ENCODE measurements around the gene SNAPC4.

SNAPC4 gene

GRCh38 chr9:136376457-136376856, 23.5 kb downstream of the SNAPC4 start:
- no peak overlapping the region for H3K27ac ChIP-seq
- H2AFZ ChIP-seq (ENCODE audit: low read depth) = no peak overlapping the region
- H3K4me2 ChIP-seq = no peak overlapping the region
- H3K27me3 ChIP-seq (ENCODE audit: insufficient read depth, low read depth) = no peaks in the 10 kb centered on the region
- TF ChIP-seq, protein P1, sequence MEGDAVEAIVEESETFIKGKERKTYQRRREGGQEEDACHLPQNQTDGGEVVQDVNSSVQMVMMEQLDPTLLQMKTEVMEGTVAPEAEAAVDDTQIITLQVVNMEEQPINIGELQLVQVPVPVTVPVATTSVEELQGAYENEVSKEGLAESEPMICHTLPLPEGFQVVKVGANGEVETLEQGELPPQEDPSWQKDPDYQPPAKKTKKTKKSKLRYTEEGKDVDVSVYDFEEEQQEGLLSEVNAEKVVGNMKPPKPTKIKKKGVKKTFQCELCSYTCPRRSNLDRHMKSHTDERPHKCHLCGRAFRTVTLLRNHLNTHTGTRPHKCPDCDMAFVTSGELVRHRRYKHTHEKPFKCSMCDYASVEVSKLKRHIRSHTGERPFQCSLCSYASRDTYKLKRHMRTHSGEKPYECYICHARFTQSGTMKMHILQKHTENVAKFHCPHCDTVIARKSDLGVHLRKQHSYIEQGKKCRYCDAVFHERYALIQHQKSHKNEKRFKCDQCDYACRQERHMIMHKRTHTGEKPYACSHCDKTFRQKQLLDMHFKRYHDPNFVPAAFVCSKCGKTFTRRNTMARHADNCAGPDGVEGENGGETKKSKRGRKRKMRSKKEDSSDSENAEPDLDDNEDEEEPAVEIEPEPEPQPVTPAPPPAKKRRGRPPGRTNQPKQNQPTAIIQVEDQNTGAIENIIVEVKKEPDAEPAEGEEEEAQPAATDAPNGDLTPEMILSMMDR (conservative IDR thresholded peaks at IDR 0.05; ENCODE audit: low read depth, low read length) = no peak
- H3K4me1 ChIP-seq (ENCODE audit: low read depth, poor library complexity, severe bottlenecking) = no peaks in the 10 kb centered on the region
- no peak overlapping the region for H3K4me3 ChIP-seq (IDR thresholded peaks at IDR 0.05; ENCODE audit: insufficient read depth, low read depth, low read length)
- no peak overlapping the region for H3K9ac ChIP-seq
- no peaks in the 10 kb centered on the region for H4K20me1 ChIP-seq (ENCODE audit: insufficient read depth)
- H3K36me3 ChIP-seq (ENCODE audit: insufficient read depth) = no peaks in the 10 kb centered on the region
- H3K79me2 ChIP-seq (ENCODE audit: insufficient read depth, low read depth) = no peaks in the 10 kb centered on the region

- no peaks in the 10 kb centered on the region for H3K79me2 ChIP-seq (ENCODE audit: insufficient read depth, low read depth)
- no peak overlapping the region for H3K27ac ChIP-seq
- H3K4me1 ChIP-seq (ENCODE audit: low read depth, poor library complexity, severe bottlenecking) = no peaks in the 10 kb centered on the region
Observed at GRCh38 chr9:136375096-136375495, 24.9 kb downstream of the SNAPC4 start.

DNA sequence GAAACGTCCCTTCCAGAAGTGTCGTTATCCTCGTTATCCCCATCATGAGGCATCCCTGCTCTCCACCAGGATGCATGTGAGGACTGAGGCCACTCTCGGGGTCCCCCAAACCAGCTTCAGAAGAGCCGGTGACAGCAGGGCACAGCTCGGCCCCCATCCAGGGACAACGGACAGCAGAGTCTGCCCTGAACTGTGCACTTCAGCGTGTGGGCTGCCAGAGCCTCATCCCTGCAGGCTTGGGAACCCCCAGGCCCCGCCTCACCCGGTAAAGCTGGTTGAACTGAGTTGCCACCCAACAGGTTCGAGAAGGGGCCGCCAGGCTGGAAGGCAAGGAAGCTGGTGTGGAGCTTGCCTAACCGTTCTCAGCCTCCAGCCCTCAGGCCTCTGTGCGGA, 25.8 kb downstream of the SNAPC4 start:
- Histone ChIP-seq H3K27ac (no peak overlapping the region), H2AFZ (ENCODE audit: low read depth) (no peak overlapping the region), H3K27me3 (ENCODE audit: insufficient read depth, low read depth) (no peaks in the 10 kb centered on the region), H3K36me3 (ENCODE audit: insufficient read depth) (no peaks in the 10 kb centered on the region), H3K4me2 (no peak overlapping the region), H3K9ac (no peak overlapping the region), H3K4me1 (ENCODE audit: low read depth, poor library complexity, severe bottlenecking) (no peaks in the 10 kb centered on the region), H3K4me3 (IDR thresholded peaks at IDR 0.05; ENCODE audit: insufficient read depth, low read depth, low read length) (no peak overlapping the region), H4K20me1 (ENCODE audit: insufficient read depth) (no peaks in the 10 kb centered on the region), H3K79me2 (ENCODE audit: insufficient read depth, low read depth) (no peaks in the 10 kb centered on the region)
- TF ChIP-seq, protein P1 (conservative IDR thresholded peaks at IDR 0.05; ENCODE audit: low read depth, low read length) = no peak

More at GRCh38 chr9:136375096-136375495, 24.9 kb downstream of the SNAPC4 start:
- Histone ChIP-seq H3K4me2 (no peak overlapping the region), H3K36me3 (ENCODE audit: insufficient read depth) (no peaks in the 10 kb centered on the region), H2AFZ (ENCODE audit: low read depth) (no peak overlapping the region), H3K9ac (no peak overlapping the region), H3K4me3 (IDR thresholded peaks at IDR 0.05; ENCODE audit: insufficient read depth, low read depth, low read length) (no peak overlapping the region), H4K20me1 (ENCODE audit: insufficient read depth) (no peaks in the 10 kb centered on the region), H3K27me3 (ENCODE audit: insufficient read depth, low read depth) (no peaks in the 10 kb centered on the region)
- TF ChIP-seq, protein P1 (conservative IDR thresholded peaks at IDR 0.05; ENCODE audit: low read depth, low read length) = no peak

DNA sequence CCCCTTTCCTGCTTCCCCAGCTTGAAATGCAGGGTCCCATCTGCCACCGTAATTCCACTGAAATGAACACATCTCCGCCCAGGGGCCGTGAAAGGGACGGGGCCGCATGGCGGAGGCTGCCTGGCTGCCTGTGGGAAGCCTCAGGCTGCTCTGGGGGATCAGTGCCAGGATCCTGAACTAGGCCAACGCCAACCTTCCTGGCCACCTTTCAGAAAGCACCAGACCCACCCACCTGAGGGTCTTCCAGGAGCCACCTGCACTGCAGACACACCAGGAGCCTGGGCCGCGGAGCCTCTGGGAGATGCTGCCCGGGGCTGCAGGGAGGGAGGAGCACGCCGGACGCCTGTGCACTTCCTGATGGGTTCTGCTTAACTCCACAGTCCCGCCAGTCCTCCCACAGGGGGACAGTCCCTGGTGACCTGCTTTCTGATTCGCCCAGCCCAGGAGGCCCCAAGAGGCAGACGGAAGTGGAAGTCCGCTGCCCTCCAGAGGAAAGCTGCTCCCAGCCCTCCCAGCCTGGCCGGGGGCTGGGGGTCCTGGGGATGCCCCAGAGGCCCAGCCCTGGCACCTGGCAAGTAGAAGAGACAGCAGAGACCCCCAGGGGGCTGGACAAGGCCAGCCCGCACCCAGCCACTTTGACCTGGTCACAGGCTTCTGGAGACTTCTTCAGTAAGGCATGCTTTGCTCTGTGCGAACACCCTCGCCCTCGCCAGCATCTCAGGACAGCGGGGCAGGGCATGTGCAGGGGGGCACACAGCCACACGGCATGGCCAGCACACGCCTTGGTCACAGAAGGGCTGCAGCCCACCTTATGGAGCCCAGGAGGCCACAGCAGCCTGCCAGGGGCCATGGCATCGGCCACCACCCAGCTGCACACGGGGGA, 26.4 kb downstream of the SNAPC4 start, which contains the start of gene CARD9:
TSS of gene CARD9 (minus strand) at position 370 of the 883 bp plus-strand sequence. CDS start 1,591 bp downstream, outside the sequence.
- Histone ChIP-seq H3K36me3 (ENCODE audit: insufficient read depth) (no peaks in the 10 kb centered on the region), H3K4me1 (ENCODE audit: low read depth, poor library complexity, severe bottlenecking) (no peaks in the 10 kb centered on the region), H2AFZ (ENCODE audit: low read depth) (no peak within 1 kb of the TSS), H3K27me3 (ENCODE audit: insufficient read depth, low read depth) (no peaks in the 10 kb centered on the region), H3K4me3 (IDR thresholded peaks at IDR 0.05; ENCODE audit: insufficient read depth, low read depth, low read length) (no peak within 1 kb of the TSS), H3K4me2 (no peak within 1 kb of the TSS), H4K20me1 (ENCODE audit: insufficient read depth) (no peaks in the 10 kb centered on the region), H3K27ac (no peak within 1 kb of the TSS), H3K9ac (no peak within 1 kb of the TSS), H3K79me2 (ENCODE audit: insufficient read depth, low read depth) (no peaks in the 10 kb centered on the region)
- TF ChIP-seq, protein P1 (conservative IDR thresholded peaks at IDR 0.05; ENCODE audit: low read depth, low read length) = no peak

All from KMS-11 (cell line).